ENCODE data around the gene SPTBN1. TPM values are rescaled to one million over a fixed set of nuclear protein-coding genes. Genes with fewer than 3 reads are reported as not detected.

SPTBN1 gene
- total RNA-seq, 2 experiments from 2014 or later: 82.9 to 109 TPM

DNA sequence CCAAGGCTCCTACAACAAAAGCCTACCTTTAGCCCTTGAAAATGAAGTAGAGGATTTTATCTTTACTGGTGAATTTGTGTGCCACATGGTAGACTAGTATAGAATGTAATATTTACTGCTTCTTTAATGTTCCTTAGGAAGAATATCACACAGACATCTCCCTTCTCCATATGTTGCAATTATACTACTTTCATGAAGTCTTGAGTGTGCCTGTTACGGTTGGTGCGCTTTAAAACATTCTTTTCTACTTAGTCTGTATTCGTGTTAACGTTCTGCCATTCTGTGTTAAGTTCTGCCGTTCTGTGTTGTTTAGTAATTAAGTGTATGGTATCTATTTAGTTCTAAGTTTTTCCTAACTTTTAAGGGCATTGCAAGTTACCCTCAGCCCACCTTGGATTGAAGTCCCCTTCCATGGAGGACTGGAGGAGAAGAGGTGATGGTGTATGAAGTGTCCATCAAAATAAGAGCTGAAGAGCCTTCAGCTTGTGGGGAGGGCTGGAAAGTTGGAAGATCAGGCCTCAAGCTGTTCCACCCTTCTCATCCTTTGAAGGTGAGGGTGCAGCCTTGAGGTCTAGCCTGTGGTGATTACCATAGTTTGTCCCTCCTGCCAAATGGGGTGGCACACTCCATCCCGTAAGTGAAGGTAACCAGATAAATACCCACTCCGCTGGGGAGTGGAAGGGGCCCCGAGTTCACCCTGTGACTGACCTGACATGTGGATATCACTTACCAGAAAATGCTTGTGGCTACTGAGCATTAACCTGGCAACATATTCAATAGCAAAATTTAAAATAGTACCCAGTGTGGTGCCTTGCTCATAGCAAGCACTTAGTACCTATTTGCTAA, 131.3 kb downstream of the SPTBN1 start:
- CTCF ChIA-PET: interaction anchor here (1.0 to 1.9 kb wide), 3 partner anchors 26 to 78 kb away, joined by 5 to 6 read pairs (median 5); no protein-coding TSS in a partner anchor

DNA sequence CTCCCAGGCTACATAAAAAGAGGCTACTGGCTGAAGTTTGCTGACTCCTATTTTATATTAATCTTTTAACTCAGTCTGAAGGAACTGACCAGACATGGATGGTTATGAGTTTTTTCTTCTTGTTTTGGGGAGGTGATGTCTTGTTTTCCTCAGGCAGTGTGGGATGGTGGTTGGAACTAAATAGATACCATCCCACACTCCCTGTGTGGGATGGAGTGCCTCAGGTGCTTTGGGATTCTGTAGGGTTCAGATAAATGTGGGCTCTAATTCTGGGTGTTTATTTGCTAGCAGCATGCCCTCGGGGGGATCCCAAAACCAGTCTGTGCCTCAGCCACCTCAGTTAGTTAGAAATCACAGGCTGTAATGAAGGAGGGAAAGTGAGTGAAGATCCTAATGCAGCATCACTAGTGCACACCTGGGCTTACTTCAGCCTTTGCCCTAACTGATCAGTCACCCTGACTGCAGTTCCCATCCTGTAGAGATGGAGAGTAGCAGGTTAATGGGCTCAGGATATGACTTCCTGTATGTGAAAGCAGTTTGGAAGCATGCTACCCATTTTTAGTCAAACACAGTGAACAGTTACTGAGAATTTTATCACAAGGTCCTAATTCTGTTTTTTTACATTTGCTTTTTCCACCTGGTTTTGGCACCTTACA, 132.2 kb downstream of the SPTBN1 start:
- DNase-seq (no peak), ATAC-seq (no peak)
- CTCF ChIA-PET: interaction anchor here (1.0 to 1.9 kb wide), 7 partner anchors 14 to 65 kb away, joined by 3 to 7 read pairs (median 5); no protein-coding TSS in a partner anchor
- Mint-ChIP-seq H3K36me3 (peaks cover 7% of the 10 kb centered on the region), H3K4me3 (no peak overlapping the region), H3K4me1 (peaks cover 65% of the 10 kb centered on the region), H3K9me3 (ENCODE audit: low read depth) (no peaks in the 10 kb centered on the region), H3K27ac (peak overlapping the region; percentile 77), H3K27me3 (no peaks in the 10 kb centered on the region)

More for the DNA sequence above, 131.3 kb downstream of the SPTBN1 start:
- Mint-ChIP-seq H3K27me3 (no peaks in the 10 kb centered on the region), H3K27ac (no peak overlapping the region), H3K4me3 (no peak overlapping the region), H3K36me3 (peaks cover 6% of the 10 kb centered on the region), H3K4me1 (peaks cover 74% of the 10 kb centered on the region), H3K9me3 (ENCODE audit: low read depth) (no peaks in the 10 kb centered on the region)
- no peak for DNase-seq
- ATAC-seq: no peak

DNA sequence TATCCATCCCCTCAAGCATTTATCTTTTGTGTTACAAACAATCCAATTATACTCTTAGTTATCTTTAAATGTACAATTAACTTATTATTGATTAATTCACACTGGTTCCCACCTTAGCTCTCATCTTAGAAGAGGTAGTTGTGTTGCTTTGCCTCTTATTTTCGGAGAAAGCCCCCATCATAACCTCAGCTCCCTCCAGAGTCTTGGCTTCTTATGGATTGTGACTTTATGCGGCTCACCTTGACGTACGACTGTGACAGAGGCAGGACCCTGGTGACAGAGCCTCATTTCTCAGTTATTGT, 132.9 kb downstream of the SPTBN1 start:
- peaks cover 9% of the 10 kb centered on the region for H3K36me3 Mint-ChIP-seq
- peak overlapping the region; percentile 81 for H3K27ac Mint-ChIP-seq
- peaks cover 65% of the 10 kb centered on the region for H3K4me1 Mint-ChIP-seq
- no peaks in the 10 kb centered on the region for H3K27me3 Mint-ChIP-seq
- ATAC-seq (no peak), DNase-seq (no peak)
- no peaks in the 10 kb centered on the region for H3K9me3 Mint-ChIP-seq (ENCODE audit: low read depth)
- CTCF ChIA-PET: interaction anchor here (0.9 to 1.6 kb wide), 7 partner anchors 9 to 65 kb away, joined by 3 to 7 read pairs (median 5); no protein-coding TSS in a partner anchor
- peak overlapping the region; percentile 36 for H3K4me3 Mint-ChIP-seq

DNA sequence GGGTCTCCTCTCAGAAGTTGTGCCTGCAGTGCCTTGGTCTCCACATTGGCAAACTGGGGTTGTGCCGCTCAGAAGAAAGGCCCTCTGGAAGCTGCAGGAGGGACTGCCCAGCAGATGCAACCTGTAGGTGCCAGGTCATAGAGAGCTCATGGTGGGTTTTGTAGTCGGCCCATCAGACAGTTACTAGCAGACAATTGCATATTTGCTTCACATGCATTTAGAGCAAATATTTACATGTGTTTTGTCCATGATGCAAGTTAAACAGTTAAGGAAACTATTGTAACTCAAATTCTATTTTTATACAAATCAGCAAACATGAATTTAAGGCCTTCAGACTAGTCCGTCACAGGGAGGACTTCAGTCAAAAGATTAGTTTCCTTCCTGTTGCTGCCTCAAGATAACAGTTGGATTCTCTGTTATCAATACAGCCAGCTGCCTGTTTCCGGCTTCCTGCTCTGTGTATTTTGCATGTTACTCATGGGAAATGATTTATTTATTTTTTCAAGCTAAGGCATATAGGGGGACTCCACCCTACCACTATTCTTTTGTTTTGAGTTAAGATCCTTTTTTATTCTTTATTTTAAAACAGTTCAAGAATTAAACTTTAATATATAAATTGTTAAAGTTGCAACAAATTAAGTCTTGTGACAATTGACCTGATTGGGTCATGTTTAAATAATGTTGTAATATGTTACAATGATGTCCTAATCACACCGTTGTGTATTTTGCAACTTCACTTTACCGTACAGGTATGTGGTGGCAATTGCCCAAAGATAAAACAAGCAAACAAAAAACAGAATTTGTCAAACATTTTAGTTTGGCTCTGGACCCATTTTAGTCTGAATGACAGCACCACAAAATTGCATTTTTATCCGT, 133.5 kb downstream of the SPTBN1 start:
- DNase-seq (peak; percentile 56), ATAC-seq (peak; percentile 70)
- Mint-ChIP-seq H3K4me3 (peak overlapping the region; percentile 36), H3K27ac (peak overlapping the region; percentile 81), H3K36me3 (peaks cover 8% of the 10 kb centered on the region), H3K4me1 (peaks cover 61% of the 10 kb centered on the region), H3K9me3 (ENCODE audit: low read depth) (no peaks in the 10 kb centered on the region), H3K27me3 (no peaks in the 10 kb centered on the region)
- CTCF ChIA-PET: interaction anchor here (0.9 to 1.6 kb wide), 7 partner anchors 9 to 66 kb away, joined by 3 to 7 read pairs (median 5); no protein-coding TSS in a partner anchor

DNA sequence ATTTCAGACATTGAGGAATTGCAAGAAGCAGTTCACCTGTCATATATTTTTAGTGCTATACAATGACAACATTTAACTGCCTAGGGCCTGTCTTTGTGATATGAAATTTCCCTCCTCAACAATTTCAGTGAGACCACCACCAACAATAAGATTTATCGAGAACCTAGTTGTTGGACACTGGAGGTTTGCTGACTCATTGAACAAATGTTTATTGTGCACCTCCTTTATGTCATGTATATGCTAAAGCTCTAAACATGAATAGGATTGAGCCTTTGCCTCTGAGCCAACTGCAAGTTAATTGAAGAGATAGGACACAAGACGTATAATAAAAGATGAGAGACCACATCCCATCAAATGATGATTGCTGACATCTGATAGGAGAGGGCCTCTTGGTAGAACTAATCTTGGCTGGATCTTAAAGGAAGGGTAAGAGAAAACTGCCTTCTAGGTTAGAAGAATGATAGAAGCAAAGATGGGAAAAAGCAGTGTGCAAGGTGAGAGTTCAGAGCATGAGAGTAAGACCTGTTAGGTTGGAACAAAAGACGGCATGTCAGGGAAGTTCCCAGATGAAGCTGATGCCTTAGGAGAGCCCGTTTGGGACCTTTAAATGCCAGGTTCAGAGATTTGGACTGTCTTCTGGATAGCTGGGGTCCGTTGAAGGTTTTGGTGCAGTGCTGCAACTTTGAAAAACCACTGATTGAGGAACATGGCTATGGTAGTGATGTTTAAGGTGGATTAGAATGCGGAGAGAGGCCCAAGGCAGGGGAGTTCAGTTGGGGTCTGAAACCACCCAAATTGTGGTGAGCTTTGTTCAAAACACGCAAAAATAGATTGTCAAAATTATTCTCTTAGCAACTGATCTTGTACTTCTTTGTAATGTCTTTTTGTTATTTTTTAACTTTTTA, 134.3 kb downstream of the SPTBN1 start:
- Mint-ChIP-seq H3K4me1 (peaks cover 53% of the 10 kb centered on the region), H3K27me3 (no peaks in the 10 kb centered on the region), H3K27ac (peak overlapping the region; percentile 3), H3K36me3 (peaks cover 8% of the 10 kb centered on the region), H3K4me3 (no peak overlapping the region), H3K9me3 (ENCODE audit: low read depth) (no peaks in the 10 kb centered on the region)
- ATAC-seq: no peak
- DNase-seq: no peak
- CTCF ChIA-PET: interaction anchor here (1.0 to 1.6 kb wide), 5 partner anchors 9 to 76 kb away, joined by 3 to 5 read pairs (median 5); no protein-coding TSS in a partner anchor

DNA sequence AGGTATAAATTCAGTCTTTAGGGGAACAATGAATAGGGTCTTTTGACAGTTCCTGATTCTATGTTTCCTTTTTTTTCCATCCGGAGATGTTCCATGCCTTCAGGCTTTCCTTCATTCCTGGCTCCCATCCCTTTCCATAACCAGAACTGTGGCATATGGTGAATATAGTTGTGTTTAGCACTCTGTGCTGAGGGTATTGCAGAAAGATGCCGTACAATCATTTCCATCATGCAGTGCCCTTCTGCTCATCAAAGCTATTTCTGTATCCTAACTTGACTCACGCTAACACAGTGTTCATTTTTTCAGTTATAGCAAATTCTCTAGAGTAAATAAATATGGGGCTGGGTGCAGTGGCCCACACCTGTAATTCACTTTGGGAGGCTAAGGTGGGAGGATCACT, 135.4 kb downstream of the SPTBN1 start:
- Mint-ChIP-seq H3K4me3 (no peak overlapping the region), H3K27ac (no peak overlapping the region), H3K9me3 (ENCODE audit: low read depth) (no peaks in the 10 kb centered on the region), H3K36me3 (peaks cover 12% of the 10 kb centered on the region), H3K4me1 (peaks cover 55% of the 10 kb centered on the region), H3K27me3 (no peaks in the 10 kb centered on the region)
- DNase-seq (no peak), ATAC-seq (no peak)
- CTCF ChIA-PET: interaction anchor here (1.3 kb wide), 1 partner anchor 10 kb away, joined by 3 read pairs; no protein-coding TSS in a partner anchor

DNA sequence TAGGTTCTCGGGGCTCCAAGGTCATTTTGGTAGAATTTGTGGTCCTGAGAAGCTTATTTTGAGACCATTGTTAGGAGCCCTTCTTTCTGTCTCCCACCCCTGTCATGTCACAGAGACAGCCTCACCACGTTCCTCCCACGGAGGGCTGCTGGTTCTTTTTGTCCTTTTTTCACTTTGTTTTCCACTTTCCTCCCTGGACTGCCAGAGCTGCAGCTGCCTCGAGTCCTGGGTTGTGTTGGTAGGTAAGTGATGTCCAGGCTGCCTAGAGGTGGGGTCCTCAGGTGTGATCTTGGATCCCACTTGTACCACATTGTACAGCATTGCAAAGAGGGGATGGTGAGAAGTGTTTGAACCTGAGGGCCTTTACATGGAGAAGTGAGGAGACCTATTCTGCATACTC, 137.1 kb downstream of the SPTBN1 start:
- Mint-ChIP-seq H3K4me3 (no peak overlapping the region), H3K36me3 (peaks cover 13% of the 10 kb centered on the region), H3K27me3 (no peaks in the 10 kb centered on the region), H3K9me3 (ENCODE audit: low read depth) (no peaks in the 10 kb centered on the region), H3K27ac (no peak overlapping the region), H3K4me1 (peaks cover 55% of the 10 kb centered on the region)
- no peak for DNase-seq
- ATAC-seq: no peak
- CTCF ChIA-PET: interaction anchor here (1.3 kb wide), 1 partner anchor 111 kb away, joined by 4 read pairs; no protein-coding TSS in a partner anchor

DNA sequence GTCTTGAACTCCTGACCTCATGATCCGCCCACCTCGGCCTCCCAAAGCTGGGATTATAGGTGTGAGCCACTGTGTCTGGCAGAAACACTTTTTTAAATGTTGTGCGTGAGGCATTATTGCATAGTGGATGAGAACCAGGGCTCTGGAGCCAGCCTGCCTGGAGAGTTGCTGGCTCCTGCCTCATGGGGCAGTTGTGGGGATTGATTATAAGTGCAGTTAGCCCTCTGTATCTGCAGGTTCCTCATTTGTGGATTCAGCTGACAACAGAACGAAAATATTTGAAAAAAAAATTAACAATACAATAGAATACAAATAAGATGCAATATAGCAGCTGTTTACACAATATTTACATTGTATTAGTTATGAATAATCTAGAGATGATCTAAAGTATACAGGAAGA, 137.9 kb downstream of the SPTBN1 start:
- CTCF ChIA-PET: interaction anchor here (1.0 to 1.6 kb wide), 2 partner anchors 13 to 71 kb away, joined by 3 to 4 read pairs; no protein-coding TSS in a partner anchor
- ATAC-seq: no peak
- DNase-seq: no peak
- H3K4me3 Mint-ChIP-seq: no peak overlapping the region
- peaks cover 19% of the 10 kb centered on the region for H3K36me3 Mint-ChIP-seq
- no peak overlapping the region for H3K27ac Mint-ChIP-seq
- peaks cover 54% of the 10 kb centered on the region for H3K4me1 Mint-ChIP-seq
- H3K9me3 Mint-ChIP-seq (ENCODE audit: low read depth): no peaks in the 10 kb centered on the region
- no peaks in the 10 kb centered on the region for H3K27me3 Mint-ChIP-seq

DNA sequence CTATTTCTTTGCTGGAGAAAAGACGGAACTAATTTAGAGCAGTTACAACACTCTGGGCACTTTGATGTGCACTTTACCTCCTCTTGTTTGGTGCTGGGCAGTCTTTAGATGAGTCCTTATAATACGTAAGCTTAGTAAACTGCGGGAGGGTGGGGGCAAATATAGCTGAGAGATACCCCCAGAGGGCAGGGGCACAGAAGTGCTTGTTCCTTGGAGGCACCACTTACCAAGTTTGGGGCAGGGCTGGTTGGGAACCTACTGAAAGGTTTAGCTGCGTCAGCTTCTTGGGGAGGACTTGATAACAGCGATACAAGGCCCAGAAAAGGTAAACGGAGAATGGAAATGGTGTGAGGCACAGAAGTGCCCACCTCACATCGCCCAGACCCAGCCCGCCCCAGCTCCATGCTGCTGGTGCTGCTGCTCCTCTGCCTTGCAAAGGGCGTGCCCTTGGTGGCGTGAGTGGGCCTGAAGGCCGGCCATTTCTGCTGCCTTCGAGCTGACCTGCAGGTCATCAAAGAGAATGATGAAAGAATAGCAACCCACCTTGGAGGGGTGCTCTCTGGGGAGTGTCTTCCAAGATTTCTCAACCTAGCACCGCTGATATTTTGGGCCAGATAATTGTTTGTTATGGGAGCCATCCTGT, 139.2 kb downstream of the SPTBN1 start:
- Mint-ChIP-seq H3K4me3 (no peak overlapping the region), H3K27me3 (no peaks in the 10 kb centered on the region), H3K27ac (peak overlapping the region; percentile 88), H3K36me3 (peaks cover 31% of the 10 kb centered on the region), H3K4me1 (peaks cover 51% of the 10 kb centered on the region), H3K9me3 (ENCODE audit: low read depth) (no peaks in the 10 kb centered on the region)
- ATAC-seq (no peak), DNase-seq (no peak)
- CTCF ChIA-PET: interaction anchor here (1.6 kb wide), 1 partner anchor 14 kb away, joined by 4 read pairs; no protein-coding TSS in a partner anchor

DNA sequence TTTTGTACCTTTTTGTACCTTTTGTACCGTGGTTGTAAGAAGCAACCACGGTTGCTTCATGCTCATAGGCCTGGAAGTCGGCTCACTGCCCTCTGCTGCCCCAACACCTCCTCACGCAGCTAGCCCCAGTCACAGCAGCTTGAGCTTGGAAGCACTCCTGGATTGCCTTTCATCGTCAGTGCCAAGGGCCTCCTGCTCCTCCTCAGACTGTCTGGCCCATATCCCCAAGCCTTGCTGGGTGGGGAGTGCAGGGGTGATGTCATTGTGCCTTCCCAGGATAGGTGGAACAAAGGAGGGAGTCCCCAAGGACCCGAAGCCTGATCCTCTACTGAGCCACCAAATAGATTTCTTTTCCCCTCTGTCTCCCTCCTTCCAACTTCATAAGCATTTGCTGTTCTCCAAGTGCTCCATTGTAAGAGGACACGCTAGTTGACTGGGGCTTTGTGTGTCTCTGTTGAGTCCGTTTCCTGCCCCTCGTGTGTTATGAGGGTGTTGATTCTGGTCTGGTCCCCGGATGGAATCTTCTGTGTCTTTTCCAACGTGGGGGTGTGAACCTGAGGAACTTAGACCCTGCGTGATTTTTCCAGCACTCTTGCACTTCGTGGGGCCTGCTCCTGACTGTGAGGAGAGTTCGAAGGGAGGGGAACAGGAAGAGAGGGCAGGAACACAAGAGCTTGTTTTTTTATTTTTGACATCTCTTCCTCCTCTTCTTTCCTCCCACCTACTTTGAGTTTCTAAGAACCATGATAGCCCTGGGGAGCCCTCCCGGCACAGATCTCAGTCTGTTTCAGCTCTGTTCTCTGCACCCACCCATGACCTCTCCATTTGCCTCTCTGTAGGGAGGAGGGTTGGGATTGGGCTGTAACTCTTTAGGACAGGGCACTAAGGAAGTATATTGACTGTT, 140.1 kb downstream of the SPTBN1 start:
- H3K27ac Mint-ChIP-seq: peak overlapping the region; percentile 88
- H3K36me3 Mint-ChIP-seq: peaks cover 36% of the 10 kb centered on the region
- no peaks in the 10 kb centered on the region for H3K27me3 Mint-ChIP-seq
- DNase-seq: no peak
- peaks cover 51% of the 10 kb centered on the region for H3K4me1 Mint-ChIP-seq
- peak overlapping the region; percentile 52 for H3K4me3 Mint-ChIP-seq
- H3K9me3 Mint-ChIP-seq (ENCODE audit: low read depth): no peaks in the 10 kb centered on the region
- CTCF ChIA-PET: interaction anchor here (1.3 to 2.9 kb wide), 5 partner anchors 16 to 489 kb away, joined by 3 to 8 read pairs (median 4); no protein-coding TSS in a partner anchor
- peak; percentile 64 for ATAC-seq

Measured in activated CD8-positive, alpha-beta memory T cell treated with anti-CD3 and anti-CD28 coated beads, Interleukin-2, amount 10 ng/mL, durations not matched to agents 7 days and 5 days (primary cell).